ENCODE results near the gene FUT2.

Gene FUT2

GRCh38 chr19:48708471-48708870, 12.7 kb downstream of the FUT2 start:
- no peak for DNase-seq (ENCODE audit: insufficient read length, low spot score)
- FAIRE-seq: no peak

GRCh38 chr19:48711106-48711662, 15.4 kb downstream of the FUT2 start:
- no peak for FAIRE-seq
- no peak for TF ChIP-seq CTCF (IDR thresholded peaks at IDR 0.05; ENCODE audit: insufficient read depth, missing control alignments)
- no peak for DNase-seq (ENCODE audit: insufficient read length, low spot score)

More at GRCh38 chr19:48708471-48708870, 12.7 kb downstream of the FUT2 start:
- no peak for TF ChIP-seq CTCF (IDR thresholded peaks at IDR 0.05; ENCODE audit: insufficient read depth, missing control alignments)

- DNase-seq (ENCODE audit: insufficient read length, low spot score) (no peak), FAIRE-seq (no peak)
- TF ChIP-seq CTCF (IDR thresholded peaks at IDR 0.05; ENCODE audit: insufficient read depth, missing control alignments): no peak
Measured at GRCh38 chr19:48713041-48713863, 17.5 kb downstream of the FUT2 start.

- FAIRE-seq (peak; percentile 53), DNase-seq (ENCODE audit: insufficient read length, low spot score) (peak; percentile 99)
- TF ChIP-seq CTCF (IDR thresholded peaks at IDR 0.05; ENCODE audit: insufficient read depth, missing control alignments): no peak
Measured at GRCh38 chr19:48713864-48714755, 18.3 kb downstream of the FUT2 start.

- TF ChIP-seq CTCF (IDR thresholded peaks at IDR 0.05; ENCODE audit: insufficient read depth, missing control alignments): no peak
- DNase-seq (ENCODE audit: insufficient read length, low spot score): no peak
- FAIRE-seq: no peak
Measured at GRCh38 chr19:48714759-48715675, 19.2 kb downstream of the FUT2 start.

- no peak for DNase-seq (ENCODE audit: insufficient read length, low spot score)
- no peak for TF ChIP-seq CTCF (IDR thresholded peaks at IDR 0.05; ENCODE audit: insufficient read depth, missing control alignments)
Measured at GRCh38 chr19:48715681-48716171, 20.0 kb downstream of the FUT2 start.

More at GRCh38 chr19:48715681-48716171, 20.0 kb downstream of the FUT2 start:
- no peak for FAIRE-seq
